Cortex of kidney (tissue), 1 donor: Measurements from ENCODE around the gene SCN4B.

Experiments
- DNase-seq: peaks from one replicate; lab custom pipeline; 2025; lab: John Stamatoyannopoulos, UW

The SCN4B gene

GRCh38 chr11:118174006-118174567 is 21.5 kb upstream of the SCN4B start:
- no peak for DNase-seq

- DNase-seq = no peak
These were observed 19.7 kb upstream of the SCN4B start for GRCh38 chr11:118172356-118172755.

GRCh38 chr11:118171269-118172062 is 18.8 kb upstream of the SCN4B start:
- no peak for DNase-seq

- DNase-seq = no peak
These were observed 18.3 kb upstream of the SCN4B start for GRCh38 chr11:118170882-118171268.

GRCh38 chr11:118170231-118170630 is 17.6 kb upstream of the SCN4B start:
- no peak for DNase-seq

- DNase-seq = no peak
These were observed 16.9 kb upstream of the SCN4B start for GRCh38 chr11:118169300-118170140.

- no peak for DNase-seq
These were observed 16.1 kb upstream of the SCN4B start for GRCh38 chr11:118168751-118169150.

- DNase-seq = no peak
These were observed 15.7 kb upstream of the SCN4B start for GRCh38 chr11:118168316-118168715.

- no peak for DNase-seq
These were observed 15.3 kb upstream of the SCN4B start for GRCh38 chr11:118167906-118168305.

GRCh38 chr11:118167253-118167652 is 14.6 kb upstream of the SCN4B start:
- DNase-seq = no peak

- no peak for DNase-seq
These were observed 14.0 kb upstream of the SCN4B start for GRCh38 chr11:118166641-118167040.

GRCh38 chr11:118164885-118165284 is 12.3 kb upstream of the SCN4B start:
- DNase-seq = no peak

- no peak for DNase-seq
These were observed 10.9 kb upstream of the SCN4B start for GRCh38 chr11:118163494-118163893.

GRCh38 chr11:118162846-118163245 is 10.2 kb upstream of the SCN4B start:
- DNase-seq = no peak

- DNase-seq = no peak
These were observed 9.2 kb upstream of the SCN4B start for GRCh38 chr11:118161786-118162185.

GRCh38 chr11:118157186-118157895 is 4.7 kb upstream of the SCN4B start:
- DNase-seq = no peak

GRCh38 chr11:118156531-118157185 is 4.0 kb upstream of the SCN4B start:
- DNase-seq = no peak

GRCh38 chr11:118155776-118156530 is 3.3 kb upstream of the SCN4B start:
- no peak for DNase-seq

- no peak for DNase-seq
These were observed 2.0 kb upstream of the SCN4B start for GRCh38 chr11:118154641-118155040.

- no peak for DNase-seq
These were observed 1.4 kb upstream of the SCN4B start for GRCh38 chr11:118153976-118154375.

- DNase-seq = no peak
These were observed 893 bp upstream of the SCN4B start for GRCh38 chr11:118153516-118153915.
